Ramos (cell line): ENCODE measurements around the gene B4GALNT4.
"Not testable (repeated sequence)": the region's sequence is repeated elsewhere in the genome, so short reads cannot be mapped to it uniquely, and the experiment has no call there.

Experiments used
- in situ Hi-C: fragments of 300-500 bp; cut with MboI; formaldehyde crosslinking; loops from one replicate; pipeline ENCODE4 v1.14.3; 2022; ENCODE audit warnings: low sequenced_read_pairs; ENCODE audit not compliant: unreplicated experiment

Gene B4GALNT4

DNA sequence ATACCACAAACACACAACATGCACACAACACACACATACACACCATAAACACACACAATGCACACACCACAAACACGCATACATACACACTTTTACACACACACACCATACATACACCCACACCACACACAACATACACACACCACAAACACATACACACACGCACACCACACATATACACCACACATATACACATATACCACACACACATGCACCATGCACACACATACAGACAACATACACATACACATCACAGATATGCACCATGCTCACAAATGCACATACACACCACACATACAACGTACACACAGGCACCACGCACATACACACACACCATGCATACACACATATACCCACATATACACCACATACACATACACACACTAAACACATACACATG lies 11.7 kb upstream of the B4GALNT4 start:
- in situ Hi-C loops: no loop called here

DNA sequence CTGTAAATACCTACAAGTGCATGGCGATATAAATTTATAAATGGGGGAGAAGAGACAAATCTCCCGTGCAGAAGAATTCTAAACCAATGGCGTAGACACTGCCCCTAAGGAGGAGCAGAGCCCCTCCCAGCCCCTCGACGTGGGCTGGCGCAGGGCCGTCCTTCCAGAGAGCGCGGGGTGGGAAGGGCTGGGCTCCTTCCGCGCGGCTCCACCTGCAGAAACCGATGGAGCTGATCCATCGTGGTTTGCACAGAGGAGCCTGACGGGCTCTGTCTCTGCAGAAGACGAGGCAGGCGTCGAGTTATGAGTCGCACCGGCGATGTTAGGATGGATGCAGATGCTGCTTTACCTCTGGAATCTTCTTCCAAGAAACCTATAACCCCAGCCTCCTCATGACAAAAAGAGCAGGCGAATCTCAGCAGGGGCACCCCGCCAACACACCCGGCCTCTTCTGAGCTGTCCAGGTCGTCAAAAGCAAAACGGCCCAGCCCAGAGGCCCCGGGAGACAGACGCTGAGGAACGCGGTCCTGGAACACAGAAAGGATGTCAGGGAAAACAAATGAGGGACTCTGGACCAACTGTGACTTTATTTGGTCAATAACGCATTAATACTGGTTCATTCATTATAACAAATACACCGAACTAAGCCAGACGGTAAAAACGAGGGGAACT lies 11.0 kb upstream of the B4GALNT4 start:
- in situ Hi-C loops: no loop called here

DNA sequence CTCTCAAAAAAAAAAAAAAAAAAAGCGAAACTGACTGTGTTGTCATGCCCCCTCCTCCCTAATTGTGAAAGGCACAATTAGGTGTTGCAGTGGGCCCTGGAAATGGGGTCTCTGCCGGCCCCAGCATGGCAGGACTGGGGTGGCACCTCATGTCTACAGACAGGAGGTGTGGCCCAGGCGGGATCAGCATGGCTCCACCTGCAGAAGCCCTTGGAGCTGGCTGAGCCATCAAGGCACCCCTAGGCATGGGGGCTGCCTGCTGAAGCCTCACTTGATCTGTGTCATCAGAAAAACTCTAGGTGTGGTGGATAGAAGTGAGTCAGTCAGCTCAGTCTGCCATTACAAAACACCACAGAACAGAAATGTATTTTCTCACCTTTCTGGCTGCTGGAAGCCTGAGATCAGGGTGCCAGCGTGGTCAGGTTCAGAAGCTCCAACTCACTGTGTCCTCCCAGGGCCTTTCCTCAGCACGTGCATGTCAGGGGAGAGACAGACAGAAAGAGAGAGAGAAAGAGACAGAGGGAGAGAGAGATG lies 10.1 kb upstream of the B4GALNT4 start:
- in situ Hi-C loops: no loop called here

DNA sequence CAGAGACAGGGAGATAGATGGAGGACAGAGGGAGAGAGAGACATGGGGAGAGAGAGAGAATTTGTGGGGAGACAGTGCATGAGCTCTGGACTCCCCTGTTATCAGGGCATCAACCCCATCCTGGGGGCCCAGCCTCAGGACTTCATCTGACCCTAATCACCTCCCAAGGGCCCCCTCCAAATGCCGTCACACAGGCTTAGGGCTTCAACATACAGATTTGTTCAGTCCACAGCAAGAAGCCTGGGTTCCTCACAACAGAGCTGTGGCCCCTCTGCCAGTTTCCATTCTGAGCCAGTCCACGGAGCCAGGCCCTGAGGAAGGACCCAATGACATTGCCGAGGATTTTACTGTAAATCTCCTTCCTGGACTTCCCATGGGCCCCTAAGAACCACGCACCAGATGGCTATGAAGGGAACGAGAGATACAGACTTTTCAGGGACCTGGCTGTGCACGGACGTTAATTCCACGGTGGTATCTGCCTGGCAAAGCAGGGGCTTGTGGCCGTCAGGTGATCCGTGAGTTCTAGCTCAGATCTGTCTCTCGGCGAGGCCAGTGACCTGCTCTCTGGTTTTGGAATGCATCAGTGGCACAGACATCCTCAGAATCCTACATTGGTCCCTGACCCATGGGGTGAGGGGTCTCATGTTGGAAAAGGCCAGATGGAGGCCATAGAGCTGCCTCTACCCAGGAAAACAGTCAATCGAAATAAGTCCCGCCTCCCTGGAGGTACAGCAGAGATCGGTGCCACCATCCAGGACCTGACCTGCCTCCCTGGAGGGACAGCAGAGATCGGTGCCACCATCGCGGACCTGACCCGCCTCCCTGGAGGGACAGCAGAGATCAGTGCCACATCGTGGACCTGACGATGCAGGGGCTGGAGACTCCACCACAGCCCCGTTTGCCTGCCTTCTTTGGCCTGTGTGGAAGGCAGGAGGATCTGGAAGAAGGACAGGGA lies 8.7 kb upstream of the B4GALNT4 start:
- in situ Hi-C loops: no loop called here

DNA sequence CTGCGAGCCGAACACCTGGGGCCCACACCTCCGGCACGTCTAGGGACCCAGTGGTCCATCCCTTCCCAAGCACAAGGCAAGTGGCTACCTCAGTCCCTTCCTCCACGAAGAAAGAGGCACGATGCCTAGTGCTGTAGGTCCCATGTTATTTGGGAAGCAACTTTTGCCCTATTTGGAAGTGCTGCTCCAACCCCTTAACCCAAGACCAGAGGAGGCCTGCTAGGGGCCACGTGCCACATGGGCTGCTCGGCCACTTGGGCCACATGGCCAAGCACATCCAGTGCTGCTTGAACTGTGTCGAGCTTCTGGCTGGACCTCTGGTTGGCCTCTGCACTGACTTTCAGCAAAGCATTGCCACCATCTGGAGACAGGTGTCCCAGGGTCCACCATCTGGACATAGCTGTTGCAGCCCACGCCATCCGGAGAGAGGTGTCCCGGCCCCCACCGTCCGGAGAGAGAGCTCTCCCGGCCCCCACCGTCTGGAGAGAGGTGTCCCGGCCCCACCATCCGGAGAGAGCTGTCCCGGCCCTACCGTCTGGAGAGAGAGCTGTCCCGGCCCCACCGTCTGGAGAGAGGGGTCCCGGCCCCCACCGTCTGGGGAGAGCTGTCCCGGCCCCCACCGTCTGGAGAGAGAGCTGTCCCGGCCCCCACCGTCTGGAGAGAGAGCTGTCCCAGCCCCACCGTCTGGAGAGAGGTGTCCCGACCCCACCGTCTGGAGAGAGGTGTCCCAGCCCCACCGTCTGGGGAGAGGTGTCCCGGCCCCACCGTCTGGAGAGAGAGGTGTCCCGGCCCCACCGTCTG lies 6.5 kb upstream of the B4GALNT4 start:
- in situ Hi-C loops: no loop called here

DNA sequence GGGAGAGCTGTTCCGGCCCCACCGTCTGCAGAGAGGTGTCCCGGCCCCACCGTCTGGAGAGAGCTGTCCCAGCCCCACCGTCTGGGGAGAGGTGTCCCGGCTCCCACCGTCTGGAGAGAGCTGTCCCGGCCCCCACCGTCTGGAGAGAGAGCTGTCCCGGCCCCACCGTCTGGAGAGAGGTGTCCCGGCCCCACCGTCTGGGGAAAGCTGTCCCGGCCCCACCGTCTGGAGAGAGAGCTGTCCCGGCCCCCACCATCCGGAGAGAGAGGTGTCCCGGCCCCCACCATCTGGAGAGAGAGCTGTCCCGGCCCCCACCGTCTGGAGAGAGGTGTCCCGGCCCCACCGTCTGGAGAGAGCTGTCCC lies 5.9 kb upstream of the B4GALNT4 start:
- in situ Hi-C loops: not testable (repeated sequence)

DNA sequence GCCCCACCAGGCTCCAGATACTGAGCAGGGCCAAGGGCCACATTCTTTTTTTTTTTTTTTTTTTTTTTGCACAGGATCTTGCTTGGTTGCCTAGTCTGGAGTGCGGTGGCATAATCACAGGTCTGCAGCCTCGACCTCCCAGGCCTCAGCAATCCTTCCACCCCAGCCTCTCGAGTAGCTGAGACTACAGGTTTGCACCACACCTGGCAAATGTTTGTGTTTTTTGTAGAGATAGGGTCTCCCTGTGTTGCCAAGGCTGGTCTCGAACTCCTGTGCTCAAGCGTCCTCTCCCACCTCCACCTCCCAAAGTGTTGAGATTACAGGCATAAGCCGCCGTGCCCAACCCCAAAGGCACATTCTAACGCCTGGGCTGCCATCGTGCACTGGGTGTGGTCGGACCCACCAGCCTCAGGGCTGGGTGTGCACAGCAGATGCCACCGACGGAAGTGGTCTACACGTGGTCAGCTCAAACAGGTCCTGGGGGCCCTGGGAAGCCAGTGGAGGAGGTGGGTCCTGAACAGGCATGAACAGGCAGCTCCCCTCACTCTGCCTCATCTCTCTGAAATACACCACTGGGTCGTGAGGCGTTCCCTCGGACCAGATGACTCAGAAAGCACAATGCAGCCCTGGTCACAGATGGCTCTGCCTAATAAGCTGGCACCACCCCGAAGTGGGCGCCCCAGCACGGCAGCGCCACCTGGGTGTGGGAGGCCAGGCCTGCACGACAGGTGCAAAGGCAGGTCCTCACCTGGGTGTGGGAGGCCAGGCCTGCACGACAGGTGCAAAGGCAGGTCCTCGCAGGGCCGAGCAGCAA lies 5.1 kb upstream of the B4GALNT4 start:
- in situ Hi-C loops: no loop called here

DNA sequence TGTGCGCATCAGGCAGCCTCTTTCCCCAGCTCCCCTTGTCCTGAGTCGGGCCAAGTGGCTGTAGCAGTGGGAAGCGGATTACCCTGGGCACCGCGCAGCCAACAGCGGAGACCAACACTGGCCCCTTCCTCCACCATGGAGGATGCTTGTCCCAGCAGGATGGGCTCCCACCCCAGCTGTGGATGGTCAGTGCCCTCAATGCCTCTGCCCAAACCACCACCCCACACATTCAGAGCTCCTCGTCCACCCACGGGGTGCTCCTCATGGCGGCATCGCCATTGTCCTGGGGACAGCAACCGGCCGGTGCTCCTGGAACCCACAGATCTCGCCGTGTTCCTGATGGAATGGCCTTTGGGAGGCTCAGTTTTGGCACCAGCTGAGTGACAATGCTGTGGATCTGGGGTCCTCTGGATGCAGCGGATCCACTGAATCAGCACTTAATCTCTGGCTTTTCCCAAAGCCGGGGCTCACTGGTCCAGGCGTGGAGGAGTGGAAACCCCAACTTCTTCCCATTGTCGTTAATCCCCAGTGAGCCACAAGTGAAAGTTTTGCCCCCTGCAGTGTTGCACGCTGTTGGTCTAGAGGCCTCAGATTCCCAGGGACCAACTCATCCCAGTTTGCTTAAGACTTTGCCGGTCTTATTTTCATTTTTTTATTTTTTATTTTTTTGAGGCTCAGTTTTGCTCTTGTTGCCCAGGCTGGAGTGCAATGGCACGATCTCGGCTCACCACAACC lies 4.1 kb upstream of the B4GALNT4 start:
- in situ Hi-C loops: no loop called here

DNA sequence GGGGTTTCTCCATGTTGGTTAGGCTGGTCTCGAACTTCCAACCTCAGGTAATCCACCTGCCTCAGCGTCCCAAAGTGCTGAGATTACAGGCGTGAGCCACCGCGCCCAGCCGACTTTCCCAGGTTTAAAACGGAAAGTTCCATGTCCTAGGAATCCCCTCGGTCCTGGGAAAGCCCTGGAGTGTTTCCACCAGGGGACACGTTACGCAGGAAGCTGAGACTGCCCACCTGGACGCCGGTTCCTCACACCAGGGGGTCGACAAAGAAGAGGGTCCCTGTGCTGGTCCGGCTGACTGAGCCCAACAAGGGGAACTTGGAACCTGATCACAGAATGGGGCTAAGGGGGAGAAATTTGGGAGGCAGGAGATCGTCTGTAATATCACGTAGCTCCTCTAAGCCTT lies 3.5 kb upstream of the B4GALNT4 start:
- in situ Hi-C loops: no loop called here

DNA sequence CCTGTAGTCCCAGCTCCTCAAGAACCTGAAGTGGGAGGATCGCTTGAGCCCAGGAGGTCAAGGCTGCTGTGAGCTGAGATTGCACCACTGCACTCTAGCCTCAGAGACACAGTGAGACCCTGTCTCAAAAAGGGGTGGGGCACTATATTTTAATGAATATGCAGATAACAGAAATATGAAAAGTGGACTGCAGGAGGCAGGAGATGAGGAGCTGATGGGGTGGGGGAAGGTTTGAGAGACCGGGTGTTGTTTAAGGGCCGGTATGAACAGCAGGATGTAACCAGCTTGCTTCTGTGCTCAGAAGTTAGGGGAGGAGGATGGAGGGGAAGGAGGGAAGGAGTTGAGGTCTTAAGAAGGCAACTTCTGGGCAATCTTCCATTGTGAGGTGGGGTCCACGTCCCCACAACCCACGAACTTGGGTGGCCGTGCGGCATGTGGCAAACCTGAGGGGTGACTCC lies 1.3 kb upstream of the B4GALNT4 start:
- in situ Hi-C loops: no loop called here

DNA sequence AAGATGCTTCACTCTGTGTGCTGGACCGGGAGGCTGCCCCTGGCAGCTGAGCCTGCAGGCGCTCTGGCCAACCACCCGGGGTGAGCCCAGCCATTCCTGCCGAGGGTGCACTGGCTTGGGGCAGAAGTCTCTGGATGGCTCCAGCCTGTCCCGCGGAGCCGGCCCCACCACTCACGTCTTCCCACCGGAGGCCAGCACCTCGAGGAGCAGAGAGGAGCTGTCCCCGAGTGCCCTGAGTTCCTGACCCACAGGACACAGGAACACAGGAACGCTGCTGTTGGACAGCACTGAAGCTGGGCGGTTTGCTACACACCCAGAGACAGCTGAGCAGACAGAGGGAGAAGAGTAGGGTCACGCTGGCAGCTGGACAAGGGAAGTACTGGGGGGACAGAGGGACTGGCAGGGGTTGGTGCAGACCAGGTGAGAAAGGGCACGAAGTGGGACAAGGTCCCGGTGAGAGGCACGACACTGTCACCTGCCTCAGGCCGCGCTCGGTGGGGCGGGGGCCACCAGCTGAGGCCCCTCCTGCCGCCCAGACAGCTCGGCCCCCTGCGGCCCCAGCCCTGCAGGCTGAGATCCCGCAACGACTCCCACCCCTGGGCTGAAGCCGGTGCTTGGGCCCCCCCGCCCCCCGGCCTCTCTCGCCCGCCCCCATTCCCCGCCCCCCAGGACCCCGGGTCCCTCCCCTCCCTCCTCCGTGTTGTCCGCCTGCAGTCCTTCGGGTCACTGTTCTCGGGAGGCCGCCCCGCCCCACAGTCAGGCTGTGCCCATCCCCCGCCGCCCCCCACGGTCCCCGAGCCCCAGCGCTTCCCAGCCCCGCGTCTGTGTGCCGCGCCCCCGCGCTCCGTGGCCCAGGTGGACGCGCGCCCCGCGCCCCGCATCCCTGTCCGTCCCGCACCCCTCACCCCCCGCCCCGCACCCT lies 624 bp upstream of the B4GALNT4 start:
- in situ Hi-C loops: no loop called here

DNA sequence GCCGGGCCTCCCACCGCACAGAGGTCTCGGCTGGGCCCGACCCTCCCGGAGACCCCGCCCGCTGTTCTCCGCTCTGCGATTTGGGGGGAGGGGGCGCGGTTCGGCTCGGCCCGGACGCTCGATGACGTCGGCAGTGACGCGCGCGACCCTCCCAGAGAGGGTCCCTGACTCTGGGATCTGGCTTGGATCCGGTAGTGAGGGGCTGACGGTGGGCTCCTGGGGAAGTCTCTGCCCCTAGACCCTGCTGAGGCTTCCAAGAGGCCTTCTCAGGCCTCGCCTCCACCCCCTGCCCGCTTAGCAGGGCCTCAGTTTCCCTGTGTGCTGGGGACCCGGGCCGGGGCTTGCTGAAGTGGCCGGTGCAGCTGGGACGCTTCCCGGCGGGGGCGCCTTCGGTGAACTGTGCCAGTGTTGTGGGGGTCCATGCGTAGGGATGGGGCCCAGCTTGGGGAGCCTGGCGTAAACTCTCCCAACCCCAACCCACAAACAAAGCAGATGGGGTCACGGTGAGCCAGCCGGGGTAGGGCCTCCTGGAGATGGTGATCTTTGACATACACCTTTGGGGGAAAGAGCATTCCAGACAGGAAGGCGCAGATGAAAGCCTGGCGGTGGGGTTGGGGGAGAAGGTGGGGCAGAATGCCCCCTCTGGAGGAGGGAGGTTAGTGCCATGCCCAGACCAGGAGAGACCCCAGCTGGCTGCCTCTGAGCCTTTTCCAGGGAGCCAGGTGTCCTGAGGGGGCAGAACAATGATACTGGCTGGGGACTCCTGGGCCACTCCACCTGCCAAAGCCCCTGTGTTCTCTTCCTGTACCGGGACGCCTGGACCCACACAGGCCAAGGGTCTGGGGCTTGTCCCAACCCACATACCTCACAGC lies 1.0 kb downstream of the B4GALNT4 start:
- in situ Hi-C loops: no loop called here

DNA sequence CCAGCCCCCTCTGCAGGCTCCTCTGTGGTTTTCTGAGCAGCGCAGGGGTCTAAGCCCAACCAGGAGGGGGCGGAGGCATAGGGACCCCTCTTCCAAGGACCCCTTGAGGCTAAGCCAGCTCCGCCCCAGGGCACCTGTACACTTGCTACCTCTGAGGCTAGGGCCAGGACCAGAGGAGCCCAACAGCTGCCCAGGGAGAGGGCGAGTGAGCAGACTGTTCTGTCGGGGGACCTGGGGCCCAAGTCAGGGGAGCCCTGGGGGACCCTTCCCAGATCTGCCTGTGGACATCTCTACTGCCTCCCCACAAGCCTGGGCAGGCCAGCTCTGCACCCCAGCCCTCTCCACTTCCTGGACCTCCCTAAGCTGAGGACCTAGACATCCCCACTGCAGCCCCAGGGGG lies 1.8 kb downstream of the B4GALNT4 start:
- in situ Hi-C loops: no loop called here

DNA sequence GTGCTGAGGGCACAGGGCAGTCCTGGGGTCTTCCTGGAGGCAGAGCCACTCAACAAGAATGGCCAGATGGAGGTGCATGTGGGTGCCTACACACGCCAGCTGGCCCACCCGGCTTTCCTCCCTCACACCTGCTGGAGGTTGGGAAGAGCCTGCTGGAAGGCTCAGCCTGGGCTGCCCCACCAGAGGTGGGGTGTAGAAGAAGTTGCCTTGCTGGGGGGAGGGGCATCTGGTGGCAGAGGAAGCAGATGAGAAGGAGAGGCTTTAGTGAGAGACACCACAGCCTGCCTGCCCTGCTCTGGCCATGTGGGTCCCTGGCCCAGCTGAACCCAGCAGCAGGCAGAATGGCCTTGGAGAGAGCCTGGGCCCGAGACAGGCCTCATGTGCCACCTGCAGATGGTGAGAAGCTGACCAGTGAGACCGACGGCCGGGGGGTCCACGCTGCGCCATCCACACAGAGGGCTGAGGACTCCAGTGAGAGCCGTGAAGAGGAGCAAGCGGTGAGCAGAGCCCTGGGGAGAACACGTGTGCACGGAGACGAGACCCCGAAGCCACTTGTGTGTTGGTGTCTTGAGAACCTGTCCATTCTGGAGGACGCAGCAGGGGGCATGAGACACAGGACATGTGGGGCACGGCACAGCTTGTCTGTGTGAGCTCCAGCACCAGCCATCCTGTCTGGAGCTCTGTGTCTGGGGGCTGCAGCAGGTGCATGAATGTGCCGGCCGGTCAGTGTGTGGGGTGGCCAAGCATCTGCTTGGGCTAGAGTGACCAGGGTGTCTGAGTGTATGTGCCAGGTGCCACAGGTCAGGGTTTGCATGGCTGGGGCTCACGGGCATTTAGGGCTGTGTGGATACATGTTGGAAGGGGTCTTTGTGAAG lies 2.7 kb downstream of the B4GALNT4 start:
- in situ Hi-C loops: no loop called here

DNA sequence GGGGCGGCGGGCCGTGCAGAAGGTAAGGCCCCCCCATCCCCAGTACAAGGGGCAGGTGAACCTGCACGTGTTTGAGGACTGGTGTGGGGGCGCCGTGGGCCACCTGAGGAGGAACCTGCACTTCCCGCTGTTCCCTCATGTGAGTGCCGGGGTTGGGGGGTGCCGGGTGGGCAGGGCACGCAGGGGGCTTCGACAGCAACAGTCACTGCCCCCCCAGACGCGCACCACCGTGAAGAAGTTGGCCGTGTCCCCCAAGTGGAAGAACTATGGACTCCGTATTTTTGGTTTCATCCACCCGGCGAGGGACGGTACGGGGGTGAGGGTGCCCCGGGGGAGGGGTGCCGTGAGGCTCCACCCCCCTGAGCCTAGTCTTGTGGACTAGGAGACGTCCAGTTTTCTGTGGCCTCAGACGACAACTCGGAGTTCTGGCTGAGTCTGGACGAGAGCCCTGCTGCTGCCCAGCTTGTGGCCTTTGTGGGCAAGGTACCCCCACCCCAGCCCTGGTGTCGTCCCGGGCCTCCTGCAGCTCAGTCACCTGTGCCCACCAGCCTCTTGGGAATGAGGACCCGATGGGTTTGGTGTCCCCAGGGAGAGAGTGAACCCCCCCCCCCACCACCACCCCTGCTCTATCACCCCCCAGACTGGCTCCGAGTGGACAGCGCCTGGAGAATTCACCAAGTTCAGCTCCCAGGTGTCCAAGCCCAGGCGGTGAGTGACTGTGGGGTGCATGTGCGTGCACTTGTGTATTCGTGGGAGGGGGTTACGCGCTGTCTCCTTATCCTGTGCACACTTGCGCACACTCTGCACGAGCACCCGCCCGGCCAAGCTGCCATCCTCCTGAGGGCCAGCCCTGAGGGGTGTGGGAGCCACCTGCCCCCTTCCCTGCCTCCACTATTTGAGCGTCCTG lies 3.8 kb downstream of the B4GALNT4 start:
- in situ Hi-C loops: no loop called here
